Measurements from ENCODE around the gene CLIC1.

CLIC1 gene

GRCh38 chr6:31736768-31737314, 511 bp upstream of the CLIC1 start:
- TF ChIP-seq CTCF (IDR thresholded peaks at IDR 0.05; ENCODE audit: low read depth, low read length), result no peak
- DNase-seq (ENCODE audit: extremely low read depth, low read depth), result no peak

- DNase-seq (ENCODE audit: extremely low read depth, low read depth), result no peak
- no peak for TF ChIP-seq CTCF (IDR thresholded peaks at IDR 0.05; ENCODE audit: low read depth, low read length)
These were observed 1.4 kb downstream of the CLIC1 start for GRCh38 chr6:31734821-31735406.

GRCh38 chr6:31734247-31734820, 2.0 kb downstream of the CLIC1 start:
- no peak for DNase-seq (ENCODE audit: extremely low read depth, low read depth)
- no peak for TF ChIP-seq CTCF (IDR thresholded peaks at IDR 0.05; ENCODE audit: low read depth, low read length)

GRCh38 chr6:31733734-31734133, 2.6 kb downstream of the CLIC1 start:
- TF ChIP-seq CTCF (IDR thresholded peaks at IDR 0.05; ENCODE audit: low read depth, low read length), result no peak
- DNase-seq (ENCODE audit: extremely low read depth, low read depth), result no peak

GRCh38 chr6:31732029-31732428, 4.3 kb downstream of the CLIC1 start:
- TF ChIP-seq CTCF (IDR thresholded peaks at IDR 0.05; ENCODE audit: low read depth, low read length), result no peak
- no peak for DNase-seq (ENCODE audit: extremely low read depth, low read depth)

GRCh38 chr6:31730631-31731086, 5.7 kb downstream of the CLIC1 start:
- no peak for TF ChIP-seq CTCF (IDR thresholded peaks at IDR 0.05; ENCODE audit: low read depth, low read length)
- DNase-seq (ENCODE audit: extremely low read depth, low read depth), result no peak

GRCh38 chr6:31729979-31730630, 6.2 kb downstream of the CLIC1 start:
- DNase-seq (ENCODE audit: extremely low read depth, low read depth), result peak; percentile 83
- no peak; the same call in 1 of the 2 replicates for TF ChIP-seq CTCF (IDR thresholded peaks at IDR 0.05; ENCODE audit: low read depth, low read length)
